PFSK-1 (cell line): Measurements from ENCODE around the gene PLPPR1.

ENCODE experiments used
- POLR2AphosphoS5 ChIP-seq: IDR thresholded peaks from 2 replicates; pipeline ENCODE4 v1.6.1; 2012; ENCODE audit warnings: low read depth, mild to moderate bottlenecking, control low read depth, low read length, moderate library complexity
- REST ChIP-seq, 2 experiments: IDR thresholded peaks; 2 replicates each; pipeline versions ENCODE4 v1.6.1 to v1.8.0; 2011 to 2012; ENCODE audit warnings: low read depth in 2 of 2, low read length in 2 of 2, control low read depth in 1 of 2, inconsistent platforms in 1 of 2, mild to moderate bottlenecking in 1 of 2, moderate library complexity in 1 of 2; ENCODE audit not compliant: insufficient read depth in 1 of 2
- SIN3A ChIP-seq: IDR thresholded peaks from 2 replicates; pipeline ENCODE4 v1.6.1; 2012; ENCODE audit warnings: mild to moderate bottlenecking, low read length, moderate library complexity, borderline replicate concordance; ENCODE audit not compliant: insufficient read depth
- TAF1 ChIP-seq: IDR thresholded peaks from 2 replicates; pipeline ENCODE4 v1.6.1; 2012; ENCODE audit warnings: low read length, control low read depth, borderline replicate concordance; ENCODE audit not compliant: insufficient read depth

GRCh38 chr9:101246691-101247090 lies 218.2 kb downstream of the PLPPR1 start:
- TF ChIP-seq POLR2AphosphoS5 (no peak), REST (IDR thresholded peaks at IDR 0.05; ENCODE audit: insufficient read depth in 1 of 2, low read depth in 2 of 2, low read length in 2 of 2) (no peak), SIN3A (no peak), TAF1 (no peak)
